Measurements from ENCODE around the gene WWTR1. TPM values are rescaled to one million over a fixed set of nuclear protein-coding genes. Genes with fewer than 3 reads are reported as not detected.
A peak's percentile ranks its signal among the peaks of the same experiment; 100 is the strongest.

Gene WWTR1
- total RNA-seq, 2 donors from 2014 or later: 45.4 to 87.1 TPM

GRCh38 chr3:149605902-149606301 lies 51.9 kb downstream of the WWTR1 start:
- DNase-seq (no peak), ATAC-seq (no peak)
- intact Hi-C loops (cut with DNase I): no loop called here

- peak in 1 of 2 donors; percentile 43 for ATAC-seq
- DNase-seq: no peak
- intact Hi-C loops (cut with DNase I): no loop called here
These were observed 53.5 kb downstream of the WWTR1 start for GRCh38 chr3:149604125-149604875.

GRCh38 chr3:149603126-149604074 lies 54.4 kb downstream of the WWTR1 start:
- DNase-seq: no peak
- intact Hi-C loops (cut with DNase I): no loop called here
- ATAC-seq: peak in 1 of 2 donors; percentile 49

- intact Hi-C loops (cut with DNase I): no loop called here
- ATAC-seq: no peak
- DNase-seq: no peak
These were observed 57.2 kb downstream of the WWTR1 start for GRCh38 chr3:149600634-149601033.

GRCh38 chr3:149599236-149599635 lies 58.6 kb downstream of the WWTR1 start:
- DNase-seq (peak; percentile 70), ATAC-seq (peak; percentile 80 to 81)
- intact Hi-C loops (cut with DNase I): no loop called here

- intact Hi-C loops (cut with DNase I): no loop called here
- no peak for DNase-seq
- peak; percentile 19 to 55 for ATAC-seq
These were observed 61.6 kb downstream of the WWTR1 start for GRCh38 chr3:149596134-149596770.

- intact Hi-C loops (cut with DNase I): loop anchor here in 1 of 2 donors (1.0 kb wide), 1 partner anchor 25 kb away; no protein-coding TSS in a partner anchor
- no peak for ATAC-seq
These were observed 64.2 kb downstream of the WWTR1 start for GRCh38 chr3:149593418-149594160.

GRCh38 chr3:149592758-149593240 lies 65.0 kb downstream of the WWTR1 start:
- peak; percentile 84 to 89 for ATAC-seq
- DNase-seq: peak; percentile 63
- intact Hi-C loops (cut with DNase I): loop anchor here in 1 of 2 donors (1.0 kb wide), 1 partner anchor 26 kb away; no protein-coding TSS in a partner anchor

More at GRCh38 chr3:149593418-149594160, 64.2 kb downstream of the WWTR1 start:
- no peak for DNase-seq

- ATAC-seq: peak in 1 of 2 donors; percentile 42
- no peak for DNase-seq
- intact Hi-C loops (cut with DNase I): no loop called here
These were observed 67.0 kb downstream of the WWTR1 start for GRCh38 chr3:149590691-149591441.

GRCh38 chr3:149589332-149589731 lies 68.5 kb downstream of the WWTR1 start:
- ATAC-seq (no peak), DNase-seq (no peak)
- intact Hi-C loops (cut with DNase I): no loop called here

GRCh38 chr3:149588909-149589308 lies 68.9 kb downstream of the WWTR1 start:
- peak in 1 of 2 donors; percentile 10 for ATAC-seq
- intact Hi-C loops (cut with DNase I): no loop called here
- DNase-seq: no peak

- ATAC-seq (no peak), DNase-seq (no peak)
- intact Hi-C loops (cut with DNase I): no loop called here
These were observed 70.4 kb downstream of the WWTR1 start for GRCh38 chr3:149587383-149587782.

- peak in 1 of 2 donors; percentile 41 for ATAC-seq
- intact Hi-C loops (cut with DNase I): no loop called here
- DNase-seq: no peak
These were observed 71.0 kb downstream of the WWTR1 start for GRCh38 chr3:149586871-149587270.

- no peak for DNase-seq
- no peak for ATAC-seq
- intact Hi-C loops (cut with DNase I): no loop called here
These were observed 72.5 kb downstream of the WWTR1 start for GRCh38 chr3:149585401-149585726.

GRCh38 chr3:149583921-149584635 lies 73.7 kb downstream of the WWTR1 start:
- DNase-seq (no peak), ATAC-seq (no peak)
- intact Hi-C loops (cut with DNase I): no loop called here

GRCh38 chr3:149582395-149582794 lies 75.4 kb downstream of the WWTR1 start:
- ATAC-seq: no peak
- DNase-seq: no peak
- intact Hi-C loops (cut with DNase I): no loop called here

GRCh38 chr3:149581681-149582370 lies 76.0 kb downstream of the WWTR1 start:
- intact Hi-C loops (cut with DNase I): no loop called here
- ATAC-seq: peak; percentile 80 to 89
- DNase-seq: peak; percentile 43

All from left cardiac atrium (tissue), 4 donors.